T-helper 2 cell treated with Interferon-gamma antibody and Interleukin-4, amounts not matched to agents 100 ng/mL and 5 ng/mL, for 36 hours (primary cell): ENCODE data around the gene FOXF2. TPM values are rescaled to one million over a fixed set of nuclear protein-coding genes. Genes with fewer than 3 reads are reported as not detected.
"Not testable (repeated sequence)": the region's sequence is repeated elsewhere in the genome, so short reads cannot be mapped to it uniquely, and the experiment has no call there.

ENCODE experiments used
- intact Hi-C: fragments of 100-400 bp; cut with micrococcal nuclease; formaldehyde crosslinking; loops from one replicate; pipeline ENCODE4 v1.15.1; 2023
- total RNA-seq: library from RNA; stranded (reverse); gene quantifications from 2 replicates; pipeline ENCODE4 v1.2.3, GENCODE V29; 2022

FOXF2 gene
- not detected in 2 replicates for total RNA-seq

- intact Hi-C loops, result loop anchor here (10.0 kb wide), 1 partner anchor 995 kb away; the partner anchor contains the start of gene IRF4
Observed at GRCh38 chr6:1389369-1390132, at the start of gene FOXF2. FOXF2 (plus strand) TSS chr6:1389576; CDS start chr6:1389948, 372 bp downstream.

- intact Hi-C loops, result no loop called here
Observed at GRCh38 chr6:1346101-1346500, 43.3 kb upstream of the FOXF2 start.

GRCh38 chr6:1346558-1347091 is 42.8 kb upstream of the FOXF2 start:
- intact Hi-C loops, result no loop called here

GRCh38 chr6:1347161-1347560 is 42.2 kb upstream of the FOXF2 start:
- intact Hi-C loops, result no loop called here

GRCh38 chr6:1348675-1349074 is 40.7 kb upstream of the FOXF2 start:
- intact Hi-C loops, result no loop called here

GRCh38 chr6:1349655-1350054 is 39.7 kb upstream of the FOXF2 start:
- intact Hi-C loops, result no loop called here

- intact Hi-C loops, result no loop called here
Observed at GRCh38 chr6:1351381-1352008, 37.9 kb upstream of the FOXF2 start.

GRCh38 chr6:1355068-1355467 is 34.3 kb upstream of the FOXF2 start:
- intact Hi-C loops, result not testable (repeated sequence)

- intact Hi-C loops, result not testable (repeated sequence)
Observed at GRCh38 chr6:1361717-1362116, 27.7 kb upstream of the FOXF2 start.

GRCh38 chr6:1362643-1363042 is 26.7 kb upstream of the FOXF2 start:
- intact Hi-C loops, result no loop called here

GRCh38 chr6:1363298-1363697 is 26.1 kb upstream of the FOXF2 start:
- intact Hi-C loops, result no loop called here

GRCh38 chr6:1363729-1364572 is 25.4 kb upstream of the FOXF2 start:
- intact Hi-C loops, result no loop called here

GRCh38 chr6:1364791-1365190 is 24.6 kb upstream of the FOXF2 start:
- intact Hi-C loops, result no loop called here

- intact Hi-C loops, result no loop called here
Observed at GRCh38 chr6:1365686-1366085, 23.7 kb upstream of the FOXF2 start.

GRCh38 chr6:1367771-1368170 is 21.6 kb upstream of the FOXF2 start:
- intact Hi-C loops, result no loop called here

GRCh38 chr6:1368940-1369339 is 20.4 kb upstream of the FOXF2 start:
- intact Hi-C loops, result no loop called here

GRCh38 chr6:1369695-1370094 is 19.7 kb upstream of the FOXF2 start:
- intact Hi-C loops, result not testable (repeated sequence)

- intact Hi-C loops, result no loop called here
Observed at GRCh38 chr6:1371933-1372332, 17.4 kb upstream of the FOXF2 start.

- intact Hi-C loops, result no loop called here
Observed at GRCh38 chr6:1372690-1373089, 16.7 kb upstream of the FOXF2 start.

- intact Hi-C loops, result no loop called here
Observed at GRCh38 chr6:1376653-1377052, 12.7 kb upstream of the FOXF2 start.

- intact Hi-C loops, result no loop called here
Observed at GRCh38 chr6:1377526-1377925, 11.8 kb upstream of the FOXF2 start.
